ENCODE results near the gene CYP2U1. TPM values are rescaled to one million over a fixed set of nuclear protein-coding genes. Genes with fewer than 3 reads are reported as not detected.

The CYP2U1 gene
- polyA plus RNA-seq, 1 of the 3 experiments (the other 2 are of a cell fraction) = 2.0 TPM

DNA sequence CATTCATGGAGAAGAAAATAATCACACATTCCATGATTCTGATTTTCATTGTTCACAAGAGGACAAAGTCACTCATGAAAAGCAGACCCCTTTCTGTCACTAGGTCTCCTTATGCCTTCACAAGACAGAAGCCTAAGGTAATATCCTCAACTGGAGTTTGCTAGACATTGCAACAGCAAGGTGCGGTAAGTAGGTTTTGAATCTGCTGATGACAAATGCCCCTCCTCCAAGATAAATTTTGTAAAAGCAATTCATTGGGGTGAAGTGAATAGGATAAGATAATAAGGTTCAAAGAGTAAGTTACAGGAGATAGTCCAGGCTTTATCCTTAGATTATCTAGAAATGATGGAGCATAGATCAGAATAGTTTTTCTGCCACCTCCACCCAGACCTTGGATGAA is 16.1 kb upstream of the CYP2U1 start:
- CTCF ChIA-PET = interaction anchor here (0.6 to 3.0 kb wide), 3 partner anchors 153 to 157 kb away, joined by 3 to 19 read pairs (median 15); no protein-coding TSS in a partner anchor
- Histone ChIP-seq H3K27ac (ENCODE audit: low read depth in 2 of 2, low read length in 1 of 2) (no peak overlapping the region), H3F3A (replicated peaks; ENCODE audit: insufficient read depth) (no peaks in the 10 kb centered on the region), H3K27me3 (ENCODE audit: insufficient read depth) (no peaks in the 10 kb centered on the region), H3K9me3 (no peaks in the 10 kb centered on the region), H3K4me3 (ENCODE audit: low read depth in 2 of 2, low read length in 1 of 2) (no peak overlapping the region), H3K4me1 (ENCODE audit: control insufficient read depth in 1 of 2, insufficient read depth in 2 of 2, low read depth in 1 of 2, low read length in 1 of 2) (no peaks in the 10 kb centered on the region; a peak in 1 of 4 replicates), H3K36me3 (replicated peaks in 1 of 2; ENCODE audit: control insufficient read depth in 1 of 2, insufficient read depth in 2 of 2, low read length in 1 of 2) (no peaks in the 10 kb centered on the region), H3K9ac (no peak overlapping the region), H4K20me1 (ENCODE audit: insufficient read depth) (no peaks in the 10 kb centered on the region), H2AFZ (ENCODE audit: low read depth) (no peak overlapping the region), H3K9me2 (no peaks in the 10 kb centered on the region), H3K79me2 (ENCODE audit: insufficient read depth) (no peaks in the 10 kb centered on the region), H3K4me2 (no peak overlapping the region)
- POLR2A ChIA-PET = no interaction called here
- WGBS (ENCODE audit: low lambda C conversion rate) = 9% methylated on average over 1 of the region's 1 CpG
- TF ChIP-seq MEF2A (IDR thresholded peaks at IDR 0.05; ENCODE audit: borderline replicate concordance, low read depth) (no peak), GATA2 (CRISPR knock-in tag; IDR thresholded peaks at IDR 0.05) (no peak), POLR2AphosphoS5 (IDR thresholded peaks at IDR 0.05; ENCODE audit: low read depth, low read length) (no peak), RFX5 (IDR thresholded peaks at IDR 0.05; ENCODE audit: low read length) (no peak), TAF1 (IDR thresholded peaks at IDR 0.05; ENCODE audit: borderline replicate concordance, low read depth, low read length) (no peak), FOXM1 (IDR thresholded peaks at IDR 0.05; ENCODE audit: low read depth) (no peak), MXI1 (IDR thresholded peaks at IDR 0.05; ENCODE audit: low read depth, low read length) (no peak), GABPA (IDR thresholded peaks at IDR 0.05; ENCODE audit: low read depth) (no peak), NRF1 (IDR thresholded peaks at IDR 0.05; ENCODE audit: low read depth, low read length) (no peak)
- TF ChIP-seq, protein P1, sequence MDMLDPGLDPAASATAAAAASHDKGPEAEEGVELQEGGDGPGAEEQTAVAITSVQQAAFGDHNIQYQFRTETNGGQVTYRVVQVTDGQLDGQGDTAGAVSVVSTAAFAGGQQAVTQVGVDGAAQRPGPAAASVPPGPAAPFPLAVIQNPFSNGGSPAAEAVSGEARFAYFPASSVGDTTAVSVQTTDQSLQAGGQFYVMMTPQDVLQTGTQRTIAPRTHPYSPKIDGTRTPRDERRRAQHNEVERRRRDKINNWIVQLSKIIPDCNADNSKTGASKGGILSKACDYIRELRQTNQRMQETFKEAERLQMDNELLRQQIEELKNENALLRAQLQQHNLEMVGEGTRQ (IDR thresholded peaks at IDR 0.05; ENCODE audit: borderline replicate concordance, low read depth, low read length) = no peak
- TF ChIP-seq, protein P2, sequence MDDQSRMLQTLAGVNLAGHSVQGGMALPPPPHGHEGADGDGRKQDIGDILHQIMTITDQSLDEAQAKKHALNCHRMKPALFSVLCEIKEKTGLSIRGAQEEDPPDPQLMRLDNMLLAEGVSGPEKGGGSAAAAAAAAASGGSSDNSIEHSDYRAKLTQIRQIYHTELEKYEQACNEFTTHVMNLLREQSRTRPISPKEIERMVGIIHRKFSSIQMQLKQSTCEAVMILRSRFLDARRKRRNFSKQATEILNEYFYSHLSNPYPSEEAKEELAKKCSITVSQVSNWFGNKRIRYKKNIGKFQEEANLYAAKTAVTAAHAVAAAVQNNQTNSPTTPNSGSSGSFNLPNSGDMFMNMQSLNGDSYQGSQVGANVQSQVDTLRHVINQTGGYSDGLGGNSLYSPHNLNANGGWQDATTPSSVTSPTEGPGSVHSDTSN (IDR thresholded peaks at IDR 0.05) = no peak
- no peak for DNase-seq

DNA sequence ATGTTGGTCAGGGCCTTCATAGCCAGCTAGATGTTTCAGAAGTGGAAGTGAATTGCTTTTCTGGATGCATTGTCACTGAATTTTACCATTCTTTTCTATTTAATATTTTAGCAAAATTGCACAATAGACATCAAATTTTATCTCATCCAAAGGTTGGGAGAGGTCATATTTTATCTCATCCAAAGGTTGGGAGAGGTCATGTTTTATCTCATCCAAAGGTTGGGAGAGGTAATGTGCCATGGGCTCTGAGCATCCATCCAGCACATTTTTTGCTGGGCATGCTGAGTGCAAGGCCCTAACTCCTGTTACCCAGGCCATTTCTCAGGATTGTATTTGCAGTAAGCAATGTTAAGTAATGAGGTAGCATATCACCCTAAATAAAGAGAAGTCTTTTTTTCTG is 14.7 kb upstream of the CYP2U1 start:
- POLR2A ChIA-PET = no interaction called here
- no peaks in the 10 kb centered on the region for H3K9me2 ChIP-seq
- H4K20me1 ChIP-seq (ENCODE audit: insufficient read depth) = no peaks in the 10 kb centered on the region
- H3K4me1 ChIP-seq (ENCODE audit: control insufficient read depth in 1 of 2, insufficient read depth in 2 of 2, low read depth in 1 of 2, low read length in 1 of 2) = no peaks in the 10 kb centered on the region
- H3K4me2 ChIP-seq = no peak overlapping the region
- TF ChIP-seq SMC3 (IDR thresholded peaks at IDR 0.05; ENCODE audit: low read depth, low read length) = no peak
- TF ChIP-seq TCF12 (IDR thresholded peaks at IDR 0.05) = no peak
- no peak for TF ChIP-seq EP300 (IDR thresholded peaks at IDR 0.05; ENCODE audit: borderline replicate concordance in 1 of 2, low read depth in 1 of 2, low read length in 1 of 2)
- TF ChIP-seq TAF1 (IDR thresholded peaks at IDR 0.05; ENCODE audit: borderline replicate concordance, low read depth, low read length) = no peak
- TF ChIP-seq, protein P3, sequence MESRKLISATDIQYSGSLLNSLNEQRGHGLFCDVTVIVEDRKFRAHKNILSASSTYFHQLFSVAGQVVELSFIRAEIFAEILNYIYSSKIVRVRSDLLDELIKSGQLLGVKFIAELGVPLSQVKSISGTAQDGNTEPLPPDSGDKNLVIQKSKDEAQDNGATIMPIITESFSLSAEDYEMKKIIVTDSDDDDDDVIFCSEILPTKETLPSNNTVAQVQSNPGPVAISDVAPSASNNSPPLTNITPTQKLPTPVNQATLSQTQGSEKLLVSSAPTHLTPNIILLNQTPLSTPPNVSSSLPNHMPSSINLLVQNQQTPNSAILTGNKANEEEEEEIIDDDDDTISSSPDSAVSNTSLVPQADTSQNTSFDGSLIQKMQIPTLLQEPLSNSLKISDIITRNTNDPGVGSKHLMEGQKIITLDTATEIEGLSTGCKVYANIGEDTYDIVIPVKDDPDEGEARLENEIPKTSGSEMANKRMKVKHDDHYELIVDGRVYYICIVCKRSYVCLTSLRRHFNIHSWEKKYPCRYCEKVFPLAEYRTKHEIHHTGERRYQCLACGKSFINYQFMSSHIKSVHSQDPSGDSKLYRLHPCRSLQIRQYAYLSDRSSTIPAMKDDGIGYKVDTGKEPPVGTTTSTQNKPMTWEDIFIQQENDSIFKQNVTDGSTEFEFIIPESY (IDR thresholded peaks at IDR 0.05; ENCODE audit: borderline replicate concordance, low read depth) = no peak
- no peak for TF ChIP-seq RAD21 (IDR thresholded peaks at IDR 0.05; ENCODE audit: low read length)
- TF ChIP-seq, protein P4, sequence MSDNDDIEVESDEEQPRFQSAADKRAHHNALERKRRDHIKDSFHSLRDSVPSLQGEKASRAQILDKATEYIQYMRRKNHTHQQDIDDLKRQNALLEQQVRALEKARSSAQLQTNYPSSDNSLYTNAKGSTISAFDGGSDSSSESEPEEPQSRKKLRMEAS (IDR thresholded peaks at IDR 0.05; ENCODE audit: low read depth) = no peak
- no peak for TF ChIP-seq MEF2A (IDR thresholded peaks at IDR 0.05; ENCODE audit: borderline replicate concordance, low read depth)
- TF ChIP-seq, protein P5, sequence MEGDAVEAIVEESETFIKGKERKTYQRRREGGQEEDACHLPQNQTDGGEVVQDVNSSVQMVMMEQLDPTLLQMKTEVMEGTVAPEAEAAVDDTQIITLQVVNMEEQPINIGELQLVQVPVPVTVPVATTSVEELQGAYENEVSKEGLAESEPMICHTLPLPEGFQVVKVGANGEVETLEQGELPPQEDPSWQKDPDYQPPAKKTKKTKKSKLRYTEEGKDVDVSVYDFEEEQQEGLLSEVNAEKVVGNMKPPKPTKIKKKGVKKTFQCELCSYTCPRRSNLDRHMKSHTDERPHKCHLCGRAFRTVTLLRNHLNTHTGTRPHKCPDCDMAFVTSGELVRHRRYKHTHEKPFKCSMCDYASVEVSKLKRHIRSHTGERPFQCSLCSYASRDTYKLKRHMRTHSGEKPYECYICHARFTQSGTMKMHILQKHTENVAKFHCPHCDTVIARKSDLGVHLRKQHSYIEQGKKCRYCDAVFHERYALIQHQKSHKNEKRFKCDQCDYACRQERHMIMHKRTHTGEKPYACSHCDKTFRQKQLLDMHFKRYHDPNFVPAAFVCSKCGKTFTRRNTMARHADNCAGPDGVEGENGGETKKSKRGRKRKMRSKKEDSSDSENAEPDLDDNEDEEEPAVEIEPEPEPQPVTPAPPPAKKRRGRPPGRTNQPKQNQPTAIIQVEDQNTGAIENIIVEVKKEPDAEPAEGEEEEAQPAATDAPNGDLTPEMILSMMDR (IDR thresholded peaks at IDR 0.05) = no peak
- TF ChIP-seq RXRA (IDR thresholded peaks at IDR 0.05; ENCODE audit: borderline replicate concordance, low read depth) = no peak
- no peak for TF ChIP-seq TEAD4 (IDR thresholded peaks at IDR 0.05; ENCODE audit: borderline replicate concordance, insufficient read depth)
- no peak for TF ChIP-seq YY1 (IDR thresholded peaks at IDR 0.05; ENCODE audit: low read depth)
- no peak for TF ChIP-seq RFX5 (IDR thresholded peaks at IDR 0.05; ENCODE audit: low read length)
- TF ChIP-seq, protein P1 (IDR thresholded peaks at IDR 0.05; ENCODE audit: borderline replicate concordance, low read depth, low read length) = no peak
- TF ChIP-seq ELF1 (IDR thresholded peaks at IDR 0.05) = no peak
- H3K36me3 ChIP-seq (replicated peaks in 1 of 2; ENCODE audit: control insufficient read depth in 1 of 2, insufficient read depth in 2 of 2, low read length in 1 of 2) = no peaks in the 10 kb centered on the region
- no peak overlapping the region for H3K27ac ChIP-seq (ENCODE audit: low read depth in 2 of 2, low read length in 1 of 2)
- DNase-seq = no peak
- H2AFZ ChIP-seq (ENCODE audit: low read depth) = no peak overlapping the region
- CTCF ChIA-PET = interaction anchor here (3.0 kb wide), 2 partner anchors 156 to 158 kb away, joined by 15 to 19 read pairs; no protein-coding TSS in a partner anchor
- no peak overlapping the region for H3K4me3 ChIP-seq (ENCODE audit: low read depth in 2 of 2, low read length in 1 of 2)
- H3F3A ChIP-seq (replicated peaks; ENCODE audit: insufficient read depth) = no peaks in the 10 kb centered on the region
- no peaks in the 10 kb centered on the region for H3K27me3 ChIP-seq (ENCODE audit: insufficient read depth)
- H3K9me3 ChIP-seq = no peaks in the 10 kb centered on the region
- H3K9ac ChIP-seq = no peak overlapping the region
- H3K79me2 ChIP-seq (ENCODE audit: insufficient read depth) = no peaks in the 10 kb centered on the region
